Stimulated activated CD4-positive, alpha-beta T cell treated with anti-CD3 and anti-CD28 coated beads, Interleukin-4, amount 100 ng/mL, for 48 hours (primary cell): ENCODE measurements around the gene U2AF1L4.

Source experiments
- DNase-seq, 2 donors: peaks; one replicate each; pipeline ENCODE4 v3.0.0-alpha.2; 2020; ENCODE audit warnings: low read depth in 2 of 2

Gene U2AF1L4

DNA sequence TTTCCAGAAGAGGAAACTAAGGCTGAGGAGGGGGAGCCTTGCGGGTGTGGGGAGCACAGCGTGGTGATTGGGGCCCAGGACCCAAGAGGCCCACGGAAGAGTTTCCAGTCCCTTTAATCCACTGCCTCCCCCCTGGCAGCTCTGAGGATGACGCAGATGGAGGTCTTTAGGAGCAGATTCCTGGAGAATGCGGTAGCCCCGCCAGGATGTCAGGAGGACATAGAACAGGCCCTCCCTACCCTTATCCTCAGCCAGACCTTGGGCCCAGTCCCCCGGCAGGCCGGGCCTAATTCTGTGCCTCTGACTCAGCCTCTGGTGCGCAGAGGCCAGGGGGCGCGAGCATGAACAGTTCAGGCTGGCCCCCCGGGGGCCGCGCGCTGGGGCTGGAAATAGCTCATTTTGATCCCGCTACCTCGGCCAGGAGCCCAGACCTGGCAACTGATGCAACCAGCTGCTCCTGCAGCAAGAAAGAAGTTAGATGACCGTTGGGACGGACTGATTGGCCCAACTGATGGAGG is 12.1 kb upstream of the U2AF1L4 start:
- DNase-seq = peak in 1 of 2 donors; percentile 17

DNA sequence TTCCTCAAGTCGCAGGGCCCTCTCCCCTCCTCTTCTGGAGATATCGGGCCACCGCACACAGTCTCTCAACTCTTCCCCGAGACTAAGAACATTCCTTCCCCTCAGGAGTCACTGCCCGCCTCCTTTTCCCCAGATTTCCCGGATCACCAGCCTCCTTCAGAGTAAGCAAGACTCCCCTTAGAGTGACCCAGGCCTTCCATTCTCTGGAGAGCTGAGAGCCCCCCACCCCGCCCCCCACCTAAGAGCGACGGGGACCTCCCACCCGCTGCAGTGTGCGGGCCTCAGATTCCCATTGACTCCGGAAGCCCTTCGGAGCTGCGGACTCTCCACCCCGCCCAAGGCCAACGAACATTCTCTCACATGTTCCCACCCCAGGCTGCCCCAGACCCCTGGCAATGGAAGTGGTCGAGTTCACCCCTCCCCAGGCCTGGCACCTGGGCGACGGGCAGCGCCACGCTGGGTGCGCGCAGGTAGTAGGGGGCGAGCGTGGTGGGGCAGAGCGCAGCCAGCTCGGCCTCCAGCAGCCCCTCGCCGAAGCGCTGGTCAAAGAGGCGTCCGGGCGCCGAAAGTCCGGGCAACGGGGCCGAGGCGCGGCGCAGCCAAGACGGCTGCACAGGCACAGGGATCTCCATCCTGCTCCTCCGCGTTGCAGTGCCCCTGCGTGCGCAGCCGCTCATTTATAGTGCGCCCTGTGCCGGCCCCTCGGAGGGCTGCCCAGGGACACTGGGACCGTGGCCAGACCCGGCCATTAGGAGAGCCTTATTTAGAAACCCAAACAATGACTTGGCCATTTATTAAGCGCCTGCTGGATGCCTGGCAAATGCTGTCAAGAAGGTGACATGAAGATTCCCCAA is 11.4 kb upstream of the U2AF1L4 start, which contains the start of gene HSPB6:
Gene HSPB6 (minus strand): TSS at position 653 of the 854 bp plus-strand sequence. CDS start 21 bp downstream, at position 632.
- no peak for DNase-seq

DNA sequence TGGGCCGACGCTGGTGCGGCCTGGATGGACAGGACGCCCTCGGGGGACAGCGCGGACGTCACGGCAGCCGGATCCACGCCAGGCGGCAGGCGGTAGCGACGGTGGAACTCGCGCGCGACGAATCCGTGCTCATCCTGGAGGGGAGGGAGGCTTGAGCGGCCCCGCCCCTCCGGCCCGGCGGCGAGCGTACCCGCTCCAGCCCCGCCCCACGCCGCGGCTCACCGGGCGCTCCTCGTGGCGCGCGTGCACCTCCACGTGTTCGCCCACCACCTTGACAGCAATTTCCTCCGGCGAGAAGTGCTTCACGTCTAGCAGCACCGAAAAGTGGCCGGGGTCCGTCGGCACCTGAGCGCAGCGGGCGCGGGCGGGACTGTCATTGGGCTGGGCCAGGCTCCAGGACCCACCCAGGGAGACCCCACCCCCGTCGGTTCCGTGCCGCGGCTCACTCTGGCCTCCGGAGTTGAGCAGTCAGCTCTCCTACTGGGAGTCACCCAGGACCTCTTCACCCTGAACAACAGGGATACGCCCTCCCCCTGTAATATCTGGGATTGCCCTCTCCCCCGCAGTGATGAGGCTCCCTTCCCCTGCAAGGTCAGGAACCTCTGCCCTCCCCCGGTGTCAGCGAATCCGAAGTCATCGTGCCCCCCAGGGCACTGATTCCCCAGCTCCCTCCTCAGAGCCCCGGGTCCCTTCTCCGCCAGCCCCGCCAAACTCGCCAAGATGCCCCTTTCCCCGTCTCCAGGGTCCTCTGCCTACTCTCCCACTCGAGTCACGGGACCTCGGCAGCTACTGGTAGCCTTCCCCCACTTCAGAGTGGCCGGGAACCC is 10.5 kb upstream of the U2AF1L4 start:
- DNase-seq = peak; percentile 40 to 43

DNA sequence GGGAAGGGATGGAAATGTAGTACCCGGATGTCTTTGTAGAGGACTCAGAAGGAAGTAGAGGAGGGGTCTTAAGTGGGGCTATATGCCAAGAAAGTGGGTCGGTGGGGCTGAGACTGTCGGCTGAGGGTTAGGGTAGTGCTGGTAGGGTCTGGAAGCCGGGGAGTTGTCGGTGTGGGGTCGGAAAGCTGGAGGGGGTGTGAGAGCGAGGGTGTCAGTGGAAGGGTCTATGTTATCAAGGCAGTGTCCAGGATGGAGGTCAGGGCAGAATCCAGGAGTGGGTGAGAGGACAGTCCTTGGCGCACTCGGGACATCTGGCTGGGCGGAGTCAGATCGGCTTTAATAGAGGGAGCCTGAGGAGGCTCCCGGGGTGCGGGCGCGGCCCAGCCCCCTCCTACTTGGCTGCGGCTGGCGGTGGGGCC is 9.9 kb upstream of the U2AF1L4 start:
- DNase-seq = no peak

DNA sequence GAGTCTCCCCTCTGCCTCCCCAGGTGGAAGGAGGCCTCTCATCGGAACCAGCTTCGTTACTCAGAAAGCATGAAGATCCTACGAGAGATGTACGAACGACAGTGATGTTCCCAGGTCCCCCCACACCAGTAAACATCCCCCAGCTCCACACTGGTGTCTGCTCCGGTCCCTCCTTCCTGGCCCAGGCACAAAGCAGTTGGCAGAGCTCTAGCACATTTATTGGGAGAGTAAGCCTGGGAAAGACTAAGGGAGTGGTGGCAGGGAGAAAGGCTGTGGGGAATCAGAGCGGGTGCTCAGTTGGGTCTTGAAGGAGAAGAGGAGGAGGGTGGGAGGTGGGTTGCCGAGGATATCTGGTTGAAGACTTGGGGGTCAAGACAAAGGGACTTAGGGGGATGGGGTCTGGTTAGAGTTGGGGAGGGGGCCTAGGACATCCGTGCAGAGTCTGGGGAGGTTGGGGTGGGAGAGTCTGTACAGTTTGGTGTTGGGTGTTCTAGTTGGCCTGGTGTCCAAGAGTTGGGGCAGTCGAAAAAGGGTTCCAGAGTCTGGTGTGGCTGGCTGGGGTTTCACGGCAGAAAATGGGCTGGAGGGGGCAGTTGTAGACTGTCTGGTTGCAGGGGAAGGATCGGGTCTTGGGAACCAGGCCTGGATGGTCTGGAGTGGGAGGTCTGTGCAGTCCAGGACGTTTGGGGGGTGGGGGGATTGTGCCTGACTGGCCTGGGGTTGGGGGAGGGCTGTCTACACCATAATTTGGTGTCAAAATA is 9.3 kb upstream of the U2AF1L4 start:
- no peak for DNase-seq

DNA sequence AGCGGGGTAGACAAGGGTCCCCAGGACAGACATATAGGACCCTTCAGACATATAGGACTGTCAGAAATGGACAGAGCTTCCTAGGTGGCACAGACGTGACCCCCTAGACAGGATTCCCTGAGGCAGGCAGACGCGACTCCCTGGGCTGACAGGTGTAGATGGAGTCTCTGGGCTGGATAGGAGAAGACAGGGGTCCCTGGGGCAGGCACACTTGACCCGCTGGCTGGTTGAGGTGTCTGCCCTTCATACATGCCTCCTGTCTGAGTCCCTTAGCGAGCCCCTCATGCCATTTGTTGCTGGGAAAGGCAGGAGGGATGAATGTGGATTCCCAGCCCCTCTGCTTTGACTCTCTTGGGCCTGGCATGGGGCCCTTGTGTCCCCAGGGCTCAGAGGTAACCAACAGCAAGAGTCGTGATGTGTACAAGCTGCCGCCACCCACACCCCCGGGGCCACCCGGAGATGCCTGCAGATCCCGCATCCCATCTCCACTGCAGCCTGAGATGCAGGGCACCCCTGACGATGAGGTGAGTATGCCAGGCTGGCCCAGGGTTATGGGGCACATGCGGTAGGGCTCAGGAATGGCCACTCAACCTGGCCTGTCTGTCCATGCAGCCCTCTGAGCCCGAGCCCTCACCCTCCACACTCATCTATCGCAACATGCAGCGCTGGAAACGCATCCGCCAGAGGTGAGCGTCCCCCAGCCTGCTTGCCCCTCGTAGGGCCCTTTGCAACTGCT is 8.6 kb upstream of the U2AF1L4 start:
- no peak for DNase-seq

DNA sequence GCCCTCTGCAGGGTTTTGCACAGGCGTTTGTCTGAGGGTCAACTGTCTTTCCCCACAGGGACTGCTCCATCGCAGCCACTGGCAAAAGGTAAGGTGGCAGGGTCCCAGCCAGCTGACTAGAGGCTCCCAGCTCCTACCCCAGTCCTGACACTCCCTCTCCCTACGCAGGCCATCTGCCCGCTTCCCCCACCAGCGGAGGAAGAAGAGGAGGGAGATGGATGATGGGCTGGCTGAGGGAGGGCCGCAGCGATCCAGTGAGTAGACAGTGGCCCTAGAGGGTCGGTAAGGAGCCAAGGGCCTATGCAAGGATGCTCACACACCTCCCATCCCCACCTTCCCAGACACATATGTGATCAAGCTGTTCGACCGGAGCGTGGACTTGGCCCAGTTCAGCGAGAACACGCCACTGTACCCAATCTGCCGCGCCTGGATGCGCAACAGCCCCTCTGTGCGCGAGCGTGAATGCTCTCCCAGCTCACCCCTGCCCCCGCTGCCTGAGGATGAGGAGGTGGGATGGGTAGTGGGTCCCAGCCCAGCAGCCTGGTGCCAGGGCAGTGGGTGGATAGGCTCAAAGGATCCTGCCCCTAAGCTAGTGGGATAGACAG is 7.6 kb upstream of the U2AF1L4 start:
- DNase-seq = no peak

DNA sequence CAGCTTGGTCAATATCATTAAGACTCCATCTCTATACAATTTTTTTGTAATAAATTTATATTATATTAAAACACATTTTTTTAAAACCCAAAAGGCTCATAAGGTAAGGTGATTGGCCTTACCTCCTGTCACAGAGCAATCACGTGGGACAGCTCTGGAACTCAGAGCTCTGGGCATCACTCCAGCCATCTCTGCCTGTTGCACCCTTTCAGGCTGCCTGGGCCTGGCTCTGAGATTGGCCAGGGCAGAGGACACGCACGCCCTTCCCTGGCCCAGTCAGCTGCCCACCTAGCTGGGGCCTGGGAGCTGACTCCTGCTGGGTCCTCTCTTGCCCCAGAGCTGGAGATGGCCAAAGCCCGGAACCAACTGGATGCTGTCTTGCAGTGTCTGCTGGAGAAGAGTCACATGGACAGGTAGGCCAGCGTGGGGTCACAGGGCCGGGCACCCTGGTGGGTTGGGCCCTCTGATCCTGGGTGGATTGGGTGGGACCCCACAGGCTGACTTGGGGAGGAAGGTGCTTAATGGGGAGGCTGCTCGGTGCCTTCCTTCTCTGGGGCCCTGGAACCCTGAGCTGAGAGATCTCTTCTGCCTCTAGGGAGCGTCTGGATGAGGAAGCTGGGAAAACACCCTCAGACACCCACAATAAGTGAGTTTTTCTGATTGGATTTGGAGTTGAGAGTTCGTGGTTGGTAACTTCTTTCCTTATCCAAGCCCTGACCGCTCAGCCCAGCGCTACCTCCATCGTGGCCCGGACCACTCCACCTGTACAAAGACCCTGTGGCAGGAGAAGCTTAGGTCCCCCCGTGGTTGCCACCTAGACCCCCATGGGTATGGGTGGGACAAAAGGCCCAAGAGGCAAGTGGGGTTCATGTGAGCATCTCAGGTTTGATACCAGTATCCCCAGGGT is 6.9 kb upstream of the U2AF1L4 start:
- DNase-seq = no peak

DNA sequence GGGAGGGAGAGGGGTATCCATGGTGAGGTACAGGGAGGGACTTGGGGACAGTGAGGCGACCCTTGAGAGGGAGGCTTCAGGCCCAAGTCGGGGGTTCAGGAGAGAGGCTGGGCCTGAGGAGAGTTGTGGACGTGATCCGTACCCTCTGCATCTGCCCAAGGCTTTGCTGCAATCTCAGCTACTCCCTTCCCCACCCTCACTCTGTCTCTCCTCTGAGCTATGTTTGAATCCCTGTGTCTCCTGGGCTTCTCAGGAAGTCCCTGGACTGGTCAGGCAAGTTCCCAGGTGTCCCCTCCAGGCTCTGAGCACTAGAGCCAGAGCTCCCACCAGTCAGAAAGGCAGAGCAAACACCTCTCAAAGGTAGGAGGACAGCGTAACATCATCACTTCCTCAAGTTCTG is 4.9 kb upstream of the U2AF1L4 start:
- DNase-seq = no peak

DNA sequence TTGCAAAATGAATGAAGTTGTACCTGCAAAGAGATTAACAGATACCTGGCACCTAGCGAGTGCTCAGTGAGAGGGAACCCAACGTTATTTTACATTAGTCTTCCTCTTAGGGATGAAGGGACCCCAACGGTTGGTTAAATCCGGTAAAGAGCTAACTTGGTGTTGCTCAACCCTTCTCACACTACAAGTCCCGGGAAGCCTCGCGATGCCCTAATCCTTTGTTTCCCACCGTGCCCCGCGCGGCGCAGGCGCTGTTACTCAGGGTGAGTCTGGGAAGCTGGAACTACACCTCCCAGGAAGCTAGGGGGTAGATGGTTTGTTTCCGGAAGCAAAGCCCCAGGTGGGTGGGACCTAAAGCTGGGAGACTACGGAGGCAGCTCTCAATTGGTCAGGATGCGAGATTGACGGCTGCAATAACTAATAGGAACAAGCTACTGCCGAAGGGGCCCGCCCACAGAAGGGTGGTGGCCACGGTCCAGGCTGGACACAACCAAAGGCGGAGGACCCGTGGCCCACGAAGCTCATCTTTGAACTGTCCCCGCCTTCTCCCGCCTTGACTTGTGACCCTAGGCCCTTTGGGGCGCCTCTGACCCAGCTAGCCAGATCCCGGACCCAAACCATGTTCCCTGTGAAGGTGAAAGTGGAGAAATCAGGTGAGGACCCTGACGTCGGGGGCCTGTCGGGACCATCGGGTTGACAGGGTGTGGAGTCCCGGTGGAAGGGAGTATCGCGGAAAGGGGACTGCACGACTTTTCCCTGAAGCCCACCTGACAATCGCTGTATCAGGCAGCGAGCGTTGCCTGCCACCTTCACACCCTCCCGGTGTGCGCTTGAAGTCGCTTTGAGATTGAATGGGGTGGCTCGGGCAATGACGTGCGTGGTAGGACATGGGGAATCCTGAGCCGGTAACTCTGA is 3.1 kb upstream of the U2AF1L4 start, which contains the start of gene LIN37:
Gene LIN37 (plus strand): TSS at position 471 of the 915 bp plus-strand sequence. CDS start 149 bp downstream, at position 620.
- DNase-seq = peak; percentile 95 to 97

DNA sequence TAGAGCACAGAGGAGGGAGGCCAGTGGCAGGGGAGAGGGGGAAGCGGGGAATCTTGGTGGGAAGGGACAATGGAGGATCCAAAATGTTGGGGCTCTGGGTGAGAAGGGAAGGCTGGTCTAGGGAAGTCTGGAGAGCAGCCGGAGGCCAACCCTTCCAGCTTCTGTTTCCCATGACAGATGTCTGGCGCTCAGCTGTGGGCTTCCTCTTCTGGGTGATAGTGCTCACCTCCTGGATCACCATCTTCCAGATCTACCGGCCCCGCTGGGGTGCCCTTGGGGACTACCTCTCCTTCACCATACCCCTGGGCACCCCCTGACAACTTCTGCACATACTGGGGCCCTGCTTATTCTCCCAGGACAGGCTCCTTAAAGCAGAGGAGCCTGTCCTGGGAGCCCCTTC is 1.3 kb upstream of the U2AF1L4 start:
- no peak for DNase-seq

DNA sequence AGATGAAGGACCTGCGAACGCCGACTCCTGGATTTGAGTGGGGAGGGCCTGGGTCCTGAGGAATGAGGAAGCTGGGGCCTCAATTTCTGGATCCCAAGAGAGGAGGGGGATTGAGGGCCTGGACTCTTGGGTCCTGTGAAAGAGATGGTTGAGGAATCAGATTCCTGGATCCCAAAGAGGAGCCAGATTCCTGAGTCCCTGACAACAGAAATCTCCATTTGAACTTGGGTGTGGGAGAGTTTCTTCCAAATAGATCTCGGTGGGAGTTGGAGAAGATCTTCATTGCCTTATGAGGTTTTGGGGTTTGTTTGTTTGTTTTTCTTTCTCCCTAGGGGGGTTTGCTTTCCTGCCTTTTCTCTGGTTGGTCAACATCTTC is 857 bp upstream of the U2AF1L4 start:
- no peak for DNase-seq

DNA sequence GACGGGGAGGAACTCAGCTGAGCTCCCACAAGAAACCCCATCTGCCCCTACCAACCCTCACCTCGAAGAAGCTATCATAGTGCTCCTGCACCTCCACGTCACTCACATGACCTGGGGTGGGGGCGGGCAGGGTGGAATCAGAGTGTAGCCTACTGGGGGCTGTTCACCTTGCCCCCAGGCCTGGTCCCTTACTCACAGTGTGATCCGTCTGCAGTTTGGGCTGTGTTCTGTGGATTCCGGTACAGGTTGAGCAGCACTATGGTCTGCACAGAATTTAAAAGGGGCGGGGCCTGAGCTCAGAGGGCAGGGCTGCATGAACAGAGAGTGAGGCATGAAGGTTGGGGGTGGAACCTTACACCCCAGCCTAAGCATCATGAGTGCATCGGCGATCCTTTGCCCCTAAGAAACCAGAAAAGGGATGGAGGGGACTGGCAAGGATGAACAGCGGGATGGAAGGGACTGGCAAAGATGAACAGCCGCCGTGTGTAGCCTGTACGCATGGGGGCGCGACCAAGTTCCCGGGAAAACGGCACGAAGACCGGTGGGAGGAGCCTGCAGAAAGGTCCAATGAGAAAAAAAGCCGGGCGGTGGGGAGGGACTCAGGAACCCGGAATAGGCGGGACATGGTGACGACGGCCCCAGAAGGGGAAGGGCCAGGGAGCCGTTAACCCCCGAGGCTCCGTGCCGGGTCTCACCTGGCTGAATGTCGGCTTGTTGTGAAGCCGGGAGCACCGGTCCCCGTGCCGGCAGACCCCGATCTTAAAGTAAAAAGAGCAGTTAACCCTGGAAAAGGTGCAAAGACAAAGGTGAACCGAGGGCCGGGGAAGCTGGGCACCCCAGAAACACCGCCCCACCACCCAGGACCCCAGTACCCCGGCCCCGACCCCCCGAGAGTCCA is 539 bp downstream of the U2AF1L4 start:
- peak; percentile 86 to 91 for DNase-seq

DNA sequence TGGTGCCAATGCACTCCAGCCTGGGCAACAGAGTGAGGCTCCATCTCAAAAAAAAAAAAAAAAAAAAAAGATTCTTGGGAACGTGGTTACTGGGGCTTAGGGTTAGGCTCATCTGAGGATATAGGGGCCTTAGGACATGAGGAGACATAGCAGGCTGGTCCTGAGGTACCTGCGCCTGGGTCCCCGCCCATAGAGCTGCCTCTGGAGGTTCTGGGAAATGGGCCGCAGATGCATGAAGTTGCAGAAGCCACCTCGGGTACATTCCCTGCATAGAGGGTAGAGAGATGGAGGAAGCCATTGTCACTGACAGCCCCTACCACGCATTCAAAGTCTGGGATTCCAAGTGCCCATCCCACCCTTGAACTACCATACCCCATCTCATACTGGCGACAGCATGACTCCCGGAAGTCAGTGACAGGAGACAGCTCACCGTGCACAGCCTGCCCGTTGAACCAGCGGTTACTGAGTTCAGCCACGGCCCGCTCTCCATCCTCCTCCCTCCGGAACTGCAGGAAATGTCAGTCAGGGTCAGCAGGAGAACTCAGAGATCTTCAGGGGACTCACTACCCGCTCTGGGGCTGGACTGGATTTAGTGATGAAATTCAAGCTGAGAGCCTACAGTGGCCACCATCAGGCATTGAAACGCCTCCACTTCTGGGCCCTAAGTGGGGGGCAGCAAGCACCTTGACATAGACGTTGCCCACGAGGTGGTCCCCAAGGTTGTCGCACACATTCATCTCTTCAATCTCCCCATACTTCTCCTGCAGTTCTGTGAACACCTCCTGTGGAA is 1.4 kb downstream of the U2AF1L4 start:
- DNase-seq = no peak

DNA sequence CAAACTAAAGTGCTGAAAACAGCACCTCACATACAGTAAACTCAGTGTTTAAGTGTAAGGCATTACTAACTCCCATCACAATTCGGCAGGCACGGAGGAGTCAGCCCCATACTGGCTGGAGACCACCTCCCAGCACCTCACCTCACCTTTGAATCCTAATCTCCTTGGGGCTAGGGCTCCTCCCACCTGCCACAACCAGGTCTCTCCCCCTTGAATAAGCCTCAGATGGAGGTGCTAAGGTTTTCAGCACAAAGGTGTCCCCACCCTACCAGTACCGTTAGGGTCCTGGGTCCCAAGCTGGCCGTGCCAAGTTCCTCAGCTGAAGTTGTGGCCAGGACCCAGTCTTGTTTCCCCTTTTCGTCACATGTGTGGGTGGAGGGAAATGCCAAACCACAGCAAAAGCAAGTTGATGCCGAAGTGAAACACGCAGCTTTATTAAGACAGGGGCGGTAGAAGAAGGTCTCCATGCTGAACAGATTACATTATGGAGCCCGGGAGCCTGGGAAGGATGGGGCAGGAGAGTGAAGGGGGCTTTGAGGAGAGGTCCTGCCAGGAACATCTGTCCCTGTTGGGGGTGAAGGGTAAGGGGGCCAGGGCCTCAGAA is 3.0 kb downstream of the U2AF1L4 start, which contains the start of gene IGFLR1:
Gene IGFLR1 (minus strand): TSS at position 332 of the 604 bp plus-strand sequence. CDS start 1,272 bp downstream, outside the sequence.
- peak; percentile 48 to 70 for DNase-seq

DNA sequence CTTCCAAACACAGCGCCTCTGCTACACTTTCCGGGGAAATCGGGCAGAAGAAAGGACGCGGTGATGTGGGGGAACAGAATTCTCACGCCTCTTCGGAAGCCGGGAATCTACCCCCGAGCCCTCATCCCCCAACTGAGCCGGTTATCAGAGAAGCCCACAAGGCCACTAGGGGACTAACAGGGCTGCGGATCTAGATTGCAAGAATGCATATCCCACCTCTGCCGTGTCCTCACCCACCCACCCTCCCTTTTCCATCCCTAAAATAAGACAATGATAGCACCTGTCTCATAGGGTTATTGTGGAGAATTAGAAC is 4.1 kb downstream of the U2AF1L4 start:
- no peak for DNase-seq
